ENCODE data around the gene OGFOD3.

DNA sequence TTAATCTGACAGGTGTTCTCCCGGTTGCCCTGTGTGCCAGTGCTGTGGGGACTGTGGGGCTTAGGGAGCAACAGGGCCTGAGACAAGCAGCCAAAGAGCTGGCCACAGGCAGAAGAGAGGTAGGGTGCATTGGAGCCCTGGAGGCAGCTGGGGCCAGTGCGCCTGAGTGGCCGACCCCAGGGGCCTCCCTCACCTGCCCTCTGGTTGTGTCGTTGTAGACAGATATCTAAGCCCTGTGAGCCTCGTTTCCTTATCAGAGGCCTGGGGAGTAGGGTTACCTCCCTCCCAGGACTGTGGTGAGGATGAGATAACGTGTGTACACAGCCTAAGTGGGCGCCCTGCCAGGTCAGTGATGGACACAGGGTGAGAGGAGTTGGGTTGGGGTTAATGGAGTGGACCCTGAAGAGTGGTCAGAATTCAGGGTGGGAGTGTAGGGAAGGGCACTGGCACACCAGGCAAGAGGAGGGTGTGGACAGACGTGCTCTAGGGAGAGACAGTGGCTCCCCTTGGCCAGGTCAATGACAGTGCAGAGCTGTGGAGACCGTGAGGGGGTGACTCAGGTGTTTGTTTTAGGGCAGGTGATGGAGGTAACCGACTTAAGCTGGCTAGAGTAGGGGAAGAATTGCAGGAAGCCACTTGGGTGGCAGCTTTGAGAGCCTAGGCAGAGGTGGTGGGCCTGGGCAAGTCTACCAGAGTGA is 43.6 kb upstream of the OGFOD3 start:
- TF ChIP-seq, protein P1, sequence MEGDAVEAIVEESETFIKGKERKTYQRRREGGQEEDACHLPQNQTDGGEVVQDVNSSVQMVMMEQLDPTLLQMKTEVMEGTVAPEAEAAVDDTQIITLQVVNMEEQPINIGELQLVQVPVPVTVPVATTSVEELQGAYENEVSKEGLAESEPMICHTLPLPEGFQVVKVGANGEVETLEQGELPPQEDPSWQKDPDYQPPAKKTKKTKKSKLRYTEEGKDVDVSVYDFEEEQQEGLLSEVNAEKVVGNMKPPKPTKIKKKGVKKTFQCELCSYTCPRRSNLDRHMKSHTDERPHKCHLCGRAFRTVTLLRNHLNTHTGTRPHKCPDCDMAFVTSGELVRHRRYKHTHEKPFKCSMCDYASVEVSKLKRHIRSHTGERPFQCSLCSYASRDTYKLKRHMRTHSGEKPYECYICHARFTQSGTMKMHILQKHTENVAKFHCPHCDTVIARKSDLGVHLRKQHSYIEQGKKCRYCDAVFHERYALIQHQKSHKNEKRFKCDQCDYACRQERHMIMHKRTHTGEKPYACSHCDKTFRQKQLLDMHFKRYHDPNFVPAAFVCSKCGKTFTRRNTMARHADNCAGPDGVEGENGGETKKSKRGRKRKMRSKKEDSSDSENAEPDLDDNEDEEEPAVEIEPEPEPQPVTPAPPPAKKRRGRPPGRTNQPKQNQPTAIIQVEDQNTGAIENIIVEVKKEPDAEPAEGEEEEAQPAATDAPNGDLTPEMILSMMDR (IDR thresholded peaks at IDR 0.05): no peak
- no peak for TF ChIP-seq POLR2A (IDR thresholded peaks at IDR 0.05)
